DMS114 treated with DMSO at 0.1 percent for 48 hours (cell line): Measurements from ENCODE around the gene SNTG2.
A peak's percentile ranks its signal among the peaks of the same experiment; 100 is the strongest.
"Not testable (repeated sequence)": the region's sequence is repeated elsewhere in the genome, so short reads cannot be mapped to it uniquely, and the experiment has no call there.

Experiments used
- DNase-seq: peaks from one replicate; lab custom pipeline; 2025; ENCODE audit not compliant: unreplicated experiment; lab: John Stamatoyannopoulos, UW

SNTG2 gene

DNA sequence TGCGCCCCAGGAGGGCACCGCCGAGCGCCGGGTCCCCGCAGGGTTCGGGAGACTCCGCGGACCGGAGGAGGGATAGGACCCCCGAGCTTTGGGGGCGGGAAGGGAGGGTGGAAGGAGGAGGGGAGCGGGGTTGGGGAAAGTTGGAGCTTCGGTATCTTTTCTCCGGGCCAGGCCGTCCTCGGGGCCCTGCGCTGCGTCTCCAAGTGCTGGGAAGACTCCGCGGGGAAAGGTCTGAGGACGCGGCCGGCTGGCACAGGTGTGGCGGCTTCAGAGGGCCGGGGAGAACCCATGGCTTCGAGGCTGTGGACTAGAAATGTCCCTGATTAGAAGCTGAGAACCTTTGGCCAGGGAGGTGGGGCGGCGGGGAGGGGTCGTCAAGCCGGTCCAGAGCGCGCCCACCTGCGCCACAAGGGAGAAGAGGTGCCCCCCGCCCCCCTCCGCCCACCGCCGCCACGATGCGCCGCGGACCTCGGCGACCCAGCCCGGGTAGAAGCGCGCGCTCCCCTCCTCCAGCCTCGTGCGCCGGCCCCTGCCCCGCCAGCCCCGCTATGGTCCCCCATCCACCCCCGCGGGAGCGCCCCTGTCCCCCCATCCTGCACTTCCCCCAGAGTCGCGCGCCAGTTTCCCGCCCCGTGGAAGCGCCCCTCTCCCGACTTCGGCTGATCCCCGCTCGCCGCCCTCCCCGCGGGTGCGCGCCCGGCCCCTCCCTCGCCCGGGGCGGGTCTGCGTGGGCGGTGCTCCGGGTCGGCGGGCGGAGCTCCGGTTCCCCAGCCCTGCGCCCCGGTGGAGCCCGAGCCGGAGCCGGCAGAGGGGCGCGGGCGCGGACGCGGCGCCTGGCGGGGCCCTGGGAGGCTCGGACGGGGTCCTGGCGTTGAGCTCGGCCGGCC, at the start of gene SNTG2:
SNTG2 (plus strand) TSS at position 770 of the 887 bp plus-strand sequence. CDS start 148 bp downstream, outside the sequence.
- no peak for DNase-seq

- no peak for DNase-seq
These were observed 48.1 kb upstream of the SNTG2 start for GRCh38 chr2:902584-902983.

- peak; percentile 33 for DNase-seq
These were observed 47.3 kb upstream of the SNTG2 start for GRCh38 chr2:903223-903900.

DNA sequence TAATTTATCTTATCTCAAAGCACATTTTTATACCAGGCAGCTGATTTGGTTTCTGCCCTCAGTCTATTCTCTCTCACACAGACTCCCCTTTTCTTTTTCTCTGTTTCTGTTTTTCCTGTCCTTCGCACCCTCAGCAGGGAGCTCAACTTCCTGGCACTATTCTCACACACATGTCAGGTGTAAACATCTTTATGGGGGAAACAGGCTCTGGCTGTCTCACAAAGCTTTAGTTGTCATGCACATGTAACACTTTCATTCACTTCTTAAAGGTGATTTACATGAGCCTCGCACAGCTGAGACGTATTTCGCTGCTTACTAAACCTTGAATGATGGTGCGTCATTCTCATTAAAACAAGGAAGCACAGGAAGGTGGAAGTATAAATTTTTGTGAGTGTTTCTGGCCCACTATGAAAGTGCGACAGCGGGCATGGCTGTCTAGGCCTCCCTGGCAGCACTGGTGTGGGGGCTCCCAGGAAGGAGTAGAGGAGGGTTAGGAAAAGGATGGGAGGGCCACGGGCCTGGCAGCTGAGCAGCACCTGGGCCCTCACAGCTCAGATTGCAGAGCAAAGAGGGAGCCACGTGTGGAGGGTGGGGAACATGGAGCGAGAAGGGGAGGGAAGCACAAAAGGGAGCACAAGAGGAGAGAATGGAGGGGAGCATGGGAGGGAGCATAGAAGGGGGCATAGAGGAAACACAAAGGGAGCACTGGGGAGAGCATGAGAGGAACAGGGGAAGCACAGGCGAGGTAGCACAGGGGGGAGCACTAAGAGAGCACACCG, 46.2 kb upstream of the SNTG2 start:
- no peak for DNase-seq

DNA sequence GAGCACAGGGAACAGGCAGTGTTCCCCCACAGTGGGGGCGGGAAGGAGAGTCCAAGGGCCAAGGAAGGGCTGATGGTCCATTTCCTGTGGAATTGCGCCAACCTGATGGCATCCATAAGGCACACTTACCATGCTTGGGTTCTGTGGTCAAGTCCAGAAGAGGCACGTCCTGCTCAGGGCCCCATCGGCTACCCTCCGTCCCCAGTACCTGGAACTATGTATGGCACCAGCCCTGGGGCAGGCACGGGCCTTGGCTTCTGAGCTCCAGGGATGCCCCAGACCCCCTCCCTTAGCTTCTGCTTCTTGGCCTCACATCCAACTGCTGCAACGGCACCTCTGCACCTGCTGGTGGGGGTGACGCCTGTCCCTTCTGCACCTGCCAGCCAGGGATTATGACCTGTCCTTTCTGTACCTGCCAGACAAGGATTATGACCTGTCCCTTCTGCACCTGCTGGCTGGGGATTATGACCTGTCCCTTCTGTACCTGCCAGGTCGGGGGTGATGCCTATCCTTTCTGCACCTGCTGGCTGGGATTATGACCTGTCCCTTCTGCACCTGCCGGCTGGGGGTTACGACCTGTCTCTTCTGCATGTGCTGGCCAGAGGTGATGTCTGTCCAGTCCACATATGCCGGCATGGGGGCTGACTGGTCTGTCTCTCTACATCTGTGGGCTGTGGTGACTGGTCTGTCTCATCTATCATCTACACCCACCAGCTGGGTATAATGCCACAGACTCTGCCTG, 45.4 kb upstream of the SNTG2 start:
- no peak for DNase-seq

DNA sequence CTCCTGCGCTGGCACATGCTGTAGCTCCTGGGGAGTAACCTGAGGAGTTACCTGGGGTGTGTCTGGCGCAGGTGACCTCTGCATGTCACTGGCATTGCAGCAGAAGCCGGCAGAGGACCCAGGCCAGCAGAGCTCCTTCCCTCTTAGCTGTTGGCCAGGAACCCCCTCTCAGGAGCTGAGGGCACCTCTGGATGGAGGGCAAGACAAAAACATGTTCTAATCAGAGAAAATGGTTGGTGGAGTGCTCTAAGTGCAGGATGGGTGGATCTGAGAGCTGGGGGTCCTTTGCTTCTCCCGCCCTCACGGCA, 44.9 kb upstream of the SNTG2 start:
- DNase-seq: no peak

DNA sequence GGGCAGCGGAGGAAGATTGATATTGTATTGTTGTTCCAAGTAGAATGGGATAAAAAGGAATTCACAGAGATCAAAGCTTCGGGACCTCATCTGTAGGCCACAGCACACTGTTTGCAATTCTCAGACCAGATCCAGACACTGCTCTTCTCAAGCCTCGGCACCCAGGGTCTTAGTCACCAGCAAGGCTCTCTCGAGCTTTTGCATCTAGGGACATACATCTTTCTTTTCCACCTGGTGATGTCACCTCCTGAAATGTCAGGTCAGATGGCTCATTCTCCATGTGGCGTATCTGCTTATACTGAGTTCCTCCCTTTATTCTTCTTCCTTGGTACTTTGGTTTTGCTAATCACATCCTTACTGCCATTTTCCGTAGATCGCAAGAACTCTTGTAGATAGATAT, 42.9 kb upstream of the SNTG2 start:
- DNase-seq: no peak

DNA sequence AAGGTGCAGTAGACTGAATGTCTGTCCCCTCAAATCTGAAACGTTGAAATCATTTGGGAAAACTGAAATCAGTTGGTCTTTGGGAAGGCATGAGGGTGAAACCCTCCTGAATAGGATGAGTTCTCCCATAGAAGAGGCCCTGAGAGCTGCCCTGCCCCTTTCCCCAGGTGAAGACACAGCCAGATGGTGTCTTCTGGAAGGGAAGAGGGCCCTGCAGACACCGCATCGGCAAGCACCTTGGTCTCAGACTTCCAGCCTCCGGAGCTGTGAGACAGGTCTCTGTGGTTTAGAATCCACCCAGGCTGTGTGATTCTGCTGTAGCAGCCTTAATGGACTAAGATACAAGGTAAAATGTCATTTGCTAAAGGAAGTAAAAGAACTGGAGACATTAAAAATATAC, 42.1 kb upstream of the SNTG2 start:
- no peak for DNase-seq

DNA sequence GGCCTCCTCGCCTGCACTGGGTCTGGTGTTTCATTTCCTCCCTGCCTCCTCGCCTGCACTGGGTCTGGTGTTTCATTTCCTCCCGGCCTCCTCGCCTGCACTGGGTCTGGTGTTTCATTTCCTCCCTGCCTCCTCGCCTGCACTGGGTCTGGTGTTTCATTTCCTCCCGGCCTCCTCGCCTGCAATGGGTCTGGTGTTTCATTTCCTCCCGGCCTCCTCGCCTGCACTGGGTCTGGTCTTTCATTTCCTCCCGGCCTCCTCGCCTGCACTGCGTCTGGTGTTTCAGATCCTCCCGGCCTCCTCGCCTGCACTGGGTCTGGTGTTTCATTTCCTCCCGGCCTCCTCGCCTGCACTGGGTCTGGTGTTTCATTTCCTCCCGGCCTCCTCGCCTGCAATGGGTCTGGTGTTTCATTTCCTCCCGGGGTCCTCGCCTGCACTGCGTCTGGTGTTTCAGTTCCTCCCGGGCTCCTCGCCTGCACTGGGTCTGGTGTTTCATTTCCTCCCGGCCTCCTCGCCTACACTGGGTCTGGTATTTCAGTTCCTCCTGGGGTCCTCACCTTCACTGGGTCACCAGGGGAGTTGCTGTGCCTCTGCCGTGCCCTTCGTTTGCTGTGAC, 40.8 kb upstream of the SNTG2 start:
- DNase-seq: not testable (repeated sequence)

GRCh38 chr2:910698-911097, 40.0 kb upstream of the SNTG2 start:
- DNase-seq: no peak

- DNase-seq: no peak
These were observed 34.7 kb upstream of the SNTG2 start for GRCh38 chr2:915979-916378.

GRCh38 chr2:916935-917334, 33.7 kb upstream of the SNTG2 start:
- no peak for DNase-seq

DNA sequence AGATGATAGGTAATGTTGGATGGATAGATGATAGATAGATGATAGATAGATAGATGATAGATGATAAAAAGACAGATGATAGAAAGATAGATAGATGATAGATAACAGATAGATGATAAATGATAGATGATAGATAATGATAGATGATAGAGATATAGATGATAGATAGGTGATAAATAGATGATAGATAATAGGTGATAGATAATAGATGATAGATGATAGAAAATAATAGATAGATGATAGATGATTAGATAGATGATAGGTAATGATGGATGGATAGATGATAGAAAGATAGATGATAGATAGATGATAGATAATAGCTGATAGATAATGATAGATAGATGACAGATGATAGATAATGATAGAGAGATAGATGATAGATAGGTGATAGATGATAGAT, 31.0 kb upstream of the SNTG2 start:
- no peak for DNase-seq

DNA sequence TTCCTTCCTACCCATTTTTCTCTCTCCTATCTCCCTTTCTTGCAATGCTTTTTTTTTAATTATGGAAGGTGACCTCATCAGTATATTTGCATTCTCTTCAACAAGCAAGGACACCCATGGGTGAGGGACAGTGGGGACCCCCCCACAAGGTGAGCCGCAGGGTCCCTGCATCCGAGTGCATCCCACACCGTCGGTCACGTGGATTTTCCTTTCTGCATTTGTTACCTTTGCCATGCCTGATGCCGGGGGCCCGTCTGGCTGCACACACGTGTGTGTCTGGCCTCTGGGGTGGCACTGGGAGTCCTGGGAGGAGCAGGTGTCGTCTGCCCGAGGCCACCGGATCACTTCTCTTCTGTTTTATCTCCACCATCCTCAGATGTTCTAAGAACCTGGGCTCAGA, 30.1 kb upstream of the SNTG2 start:
- no peak for DNase-seq

- DNase-seq: no peak
These were observed 29.6 kb upstream of the SNTG2 start for GRCh38 chr2:920999-921398.

- DNase-seq: no peak
These were observed 28.5 kb upstream of the SNTG2 start for GRCh38 chr2:922185-922584.

GRCh38 chr2:923832-924601, 26.6 kb upstream of the SNTG2 start:
- DNase-seq: no peak

- no peak for DNase-seq
These were observed 25.9 kb upstream of the SNTG2 start for GRCh38 chr2:924701-925100.

GRCh38 chr2:925309-925708, 25.3 kb upstream of the SNTG2 start:
- DNase-seq: no peak

DNA sequence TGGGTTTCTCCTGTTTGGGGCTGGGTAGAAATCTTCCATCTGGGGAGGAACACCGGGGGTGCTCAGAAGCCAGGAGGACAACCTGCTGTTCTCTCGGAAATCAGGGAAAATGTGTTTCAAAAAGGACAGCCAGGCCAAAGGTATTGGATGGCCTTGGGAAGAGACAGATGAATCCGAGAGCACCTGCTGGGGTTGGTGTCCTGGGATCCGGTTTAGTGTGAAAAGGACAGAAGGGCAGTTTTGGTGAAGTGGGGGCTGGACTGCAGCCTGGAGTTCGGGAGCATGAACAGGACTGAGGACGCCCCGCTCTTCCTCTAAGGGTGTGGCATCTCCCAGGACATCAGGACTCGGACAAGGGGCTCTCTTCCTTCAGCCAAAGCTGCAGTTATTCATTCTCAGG, 24.9 kb upstream of the SNTG2 start:
- DNase-seq: no peak
